Measurements from ENCODE around the gene PGAP6. TPM values are rescaled to one million over a fixed set of nuclear protein-coding genes. Genes with fewer than 3 reads are reported as not detected.

PGAP6 gene
- total and polyA plus RNA-seq, 10 donors: 19.5 to 63.2 (median 43.9) TPM

- Histone ChIP-seq H3K4me3 (no peak overlapping the region), H3K36me3 (peaks cover 0 to 14% (median 0%) of the 10 kb centered on the region in 6 donors), H3K4me1 (peaks cover 0 to 15% (median 7%) of the 10 kb centered on the region in 6 donors), H3K27ac (no peak overlapping the region), H3K9me3 (no peaks in the 10 kb centered on the region), H3K27me3 (replicated peaks in 1 of 7) (no peaks in the 10 kb centered on the region)
- no peak for TF ChIP-seq POLR2A (IDR thresholded peaks at IDR 0.05)
- TF ChIP-seq POLR2AphosphoS5 (IDR thresholded peaks at IDR 0.05): no peak
- TF ChIP-seq, protein P1, sequence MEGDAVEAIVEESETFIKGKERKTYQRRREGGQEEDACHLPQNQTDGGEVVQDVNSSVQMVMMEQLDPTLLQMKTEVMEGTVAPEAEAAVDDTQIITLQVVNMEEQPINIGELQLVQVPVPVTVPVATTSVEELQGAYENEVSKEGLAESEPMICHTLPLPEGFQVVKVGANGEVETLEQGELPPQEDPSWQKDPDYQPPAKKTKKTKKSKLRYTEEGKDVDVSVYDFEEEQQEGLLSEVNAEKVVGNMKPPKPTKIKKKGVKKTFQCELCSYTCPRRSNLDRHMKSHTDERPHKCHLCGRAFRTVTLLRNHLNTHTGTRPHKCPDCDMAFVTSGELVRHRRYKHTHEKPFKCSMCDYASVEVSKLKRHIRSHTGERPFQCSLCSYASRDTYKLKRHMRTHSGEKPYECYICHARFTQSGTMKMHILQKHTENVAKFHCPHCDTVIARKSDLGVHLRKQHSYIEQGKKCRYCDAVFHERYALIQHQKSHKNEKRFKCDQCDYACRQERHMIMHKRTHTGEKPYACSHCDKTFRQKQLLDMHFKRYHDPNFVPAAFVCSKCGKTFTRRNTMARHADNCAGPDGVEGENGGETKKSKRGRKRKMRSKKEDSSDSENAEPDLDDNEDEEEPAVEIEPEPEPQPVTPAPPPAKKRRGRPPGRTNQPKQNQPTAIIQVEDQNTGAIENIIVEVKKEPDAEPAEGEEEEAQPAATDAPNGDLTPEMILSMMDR (IDR thresholded peaks at IDR 0.05 in 8 of 11, conservative IDR thresholded peaks at IDR 0.05 in 3 of 11): no peak
- no peak for DNase-seq
- intact Hi-C loops (cut with DNase I; ENCODE audit: low total_unique reads): no loop called here
- 85 to 92% (median 90%) methylated on average over 22 to 27 of the region's 27 CpGs for WGBS, 5 donors
Measured at GRCh38 chr16:405548-406506, 24.0 kb upstream of the PGAP6 start.

GRCh38 chr16:404971-405486 lies 23.3 kb upstream of the PGAP6 start:
- H3K36me3 ChIP-seq: peaks cover 0 to 6% (median 0%) of the 10 kb centered on the region in 6 donors
- peaks cover 0 to 23% (median 15%) of the 10 kb centered on the region in 6 donors for H3K4me1 ChIP-seq
- no peaks in the 10 kb centered on the region for H3K27me3 ChIP-seq (replicated peaks in 1 of 7)
- H3K4me3 ChIP-seq: no peak overlapping the region
- TF ChIP-seq POLR2A (IDR thresholded peaks at IDR 0.05) (no peak), POLR2AphosphoS5 (IDR thresholded peaks at IDR 0.05) (no peak)
- TF ChIP-seq, protein P1 (IDR thresholded peaks at IDR 0.05 in 8 of 11, conservative IDR thresholded peaks at IDR 0.05 in 3 of 11): no peak
- WGBS, 5 donors: 87 to 97% (median 89%) methylated on average over 9 to 12 of the region's 12 CpGs
- H3K9me3 ChIP-seq: no peaks in the 10 kb centered on the region
- no peak overlapping the region for H3K27ac ChIP-seq
- intact Hi-C loops (cut with DNase I; ENCODE audit: low total_unique reads): no loop called here
- DNase-seq: no peak

- WGBS, 5 donors: 0 to 1% (median 0%) methylated on average over 42 to 91 of the region's 91 CpGs
- DNase-seq: peak; percentile 99
- intact Hi-C loops (cut with DNase I; ENCODE audit: low total_unique reads): no loop called here
Measured at GRCh38 chr16:401468-402348, 19.9 kb upstream of the PGAP6 start, which contains the start of gene DECR2. Gene DECR2 (plus strand): TSS chr16:401885. CDS start chr16:401964, 79 bp downstream.

More at GRCh38 chr16:401468-402348, 19.9 kb upstream of the PGAP6 start, which contains the start of gene DECR2:
- Histone ChIP-seq H3K9me3 (no peaks in the 10 kb centered on the region), H3K4me3 (peak within 1 kb of the TSS; percentile 62 to 94 (median 76)), H3K36me3 (peaks cover 0 to 8% (median 0%) of the 10 kb centered on the region in 6 donors), H3K27ac (peak within 1 kb of the TSS; percentile 83 to 98 (median 93)), H3K27me3 (replicated peaks in 1 of 7) (no peaks in the 10 kb centered on the region), H3K4me1 (peaks cover 1 to 51% (median 30%) of the 10 kb centered on the region in 6 donors)
- TF ChIP-seq, protein P1 (IDR thresholded peaks at IDR 0.05 in 8 of 11, conservative IDR thresholded peaks at IDR 0.05 in 3 of 11): peak in 10 of 11 experiments; percentile 17 to 68 (median 53)
- TF ChIP-seq POLR2AphosphoS5 (IDR thresholded peaks at IDR 0.05) (peak; percentile 95 to 96 (median 96)), POLR2A (IDR thresholded peaks at IDR 0.05) (peak in 2 of 3 donors; percentile 53 to 66)
